ENCODE data around the gene ZBTB42. TPM values are rescaled to one million over a fixed set of nuclear protein-coding genes. Genes with fewer than 3 reads are reported as not detected.
A peak's percentile ranks its signal among the peaks of the same experiment; 100 is the strongest.
"Not testable (repeated sequence)": the region's sequence is repeated elsewhere in the genome, so short reads cannot be mapped to it uniquely, and the experiment has no call there.

Gene ZBTB42
- total and polyA plus RNA-seq, 3 donors from 2014 or later = 6.1 to 8.4 (median 7.1) TPM

- Histone ChIP-seq H3K9me3 (no peaks in the 10 kb centered on the region), H3K4me3 (no peak overlapping the region), H3K27me3 (no peaks in the 10 kb centered on the region), H3K27ac (no peak overlapping the region), H3K36me3 (ENCODE audit: low read depth, missing control alignments) (no peaks in the 10 kb centered on the region), H3K4me1 (no peaks in the 10 kb centered on the region)
- WGBS, 2 donors = 80 to 86% methylated on average over 4 to 6 of the region's 6 CpGs
- no peak for DNase-seq
- intact Hi-C loops (cut with DNase I; ENCODE audit: low total_unique reads) = no loop called here
- no peak for TF ChIP-seq POLR2A (IDR thresholded peaks at IDR 0.05)
- no peak for TF ChIP-seq CTCF (IDR thresholded peaks at IDR 0.05)
These were observed 7.6 kb downstream of the ZBTB42 start for GRCh38 chr14:104808456-104808855.

DNA sequence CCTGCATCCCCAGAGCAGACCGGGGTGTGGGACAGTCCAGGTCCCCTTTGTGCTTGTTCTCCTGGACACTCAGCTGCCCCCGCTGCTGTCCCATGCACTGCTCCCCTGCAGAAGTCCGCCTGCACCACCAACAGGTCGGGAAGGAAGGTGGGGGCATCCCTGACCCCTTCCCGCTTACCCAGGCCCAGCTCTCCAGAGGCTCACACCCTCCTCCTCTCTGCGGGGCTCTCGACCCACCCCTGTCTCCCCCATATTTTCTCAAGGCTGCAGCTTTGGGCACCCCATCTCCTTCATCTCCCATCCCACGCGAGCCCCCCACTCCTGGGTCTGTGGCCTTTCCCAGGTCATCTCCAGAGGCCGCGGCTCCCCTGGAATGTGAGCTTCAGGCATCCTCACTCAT is 9.4 kb downstream of the ZBTB42 start:
- intact Hi-C loops (cut with DNase I; ENCODE audit: low total_unique reads) = no loop called here
- TF ChIP-seq CTCF (IDR thresholded peaks at IDR 0.05) (no peak), POLR2A (IDR thresholded peaks at IDR 0.05) (no peak)
- no peak overlapping the region for H3K27ac ChIP-seq
- no peaks in the 10 kb centered on the region for H3K27me3 ChIP-seq
- no peaks in the 10 kb centered on the region for H3K4me1 ChIP-seq
- no peaks in the 10 kb centered on the region for H3K9me3 ChIP-seq
- H3K4me3 ChIP-seq = no peak overlapping the region
- DNase-seq = no peak
- 93 to 95% methylated on average over 10 to 11 of the region's 11 CpGs for WGBS, 2 donors
- H3K36me3 ChIP-seq (ENCODE audit: low read depth, missing control alignments) = no peaks in the 10 kb centered on the region

GRCh38 chr14:104813286-104813685 is 12.4 kb downstream of the ZBTB42 start:
- TF ChIP-seq CTCF (IDR thresholded peaks at IDR 0.05) (no peak), POLR2A (IDR thresholded peaks at IDR 0.05) (no peak)
- Histone ChIP-seq H3K27me3 (no peaks in the 10 kb centered on the region), H3K4me1 (no peaks in the 10 kb centered on the region), H3K4me3 (no peak overlapping the region), H3K9me3 (no peaks in the 10 kb centered on the region), H3K27ac (no peak overlapping the region), H3K36me3 (ENCODE audit: low read depth, missing control alignments) (no peaks in the 10 kb centered on the region)
- intact Hi-C loops (cut with DNase I; ENCODE audit: low total_unique reads) = no loop called here
- WGBS, 2 donors = 86 to 92% methylated on average over 7 of the region's 7 CpGs
- no peak for DNase-seq

GRCh38 chr14:104814701-104815100 is 13.8 kb downstream of the ZBTB42 start:
- H3K4me1 ChIP-seq; H3K27me3 ChIP-seq; H3K36me3 ChIP-seq (ENCODE audit: low read depth, missing control alignments); H3K9me3 ChIP-seq; H3K27ac ChIP-seq; DNase-seq; H3K4me3 ChIP-seq; intact Hi-C loops (cut with DNase I; ENCODE audit: low total_unique reads): not testable (repeated sequence)
- WGBS, 2 donors = 72 to 74% methylated on average over 15 of the region's 15 CpGs

DNA sequence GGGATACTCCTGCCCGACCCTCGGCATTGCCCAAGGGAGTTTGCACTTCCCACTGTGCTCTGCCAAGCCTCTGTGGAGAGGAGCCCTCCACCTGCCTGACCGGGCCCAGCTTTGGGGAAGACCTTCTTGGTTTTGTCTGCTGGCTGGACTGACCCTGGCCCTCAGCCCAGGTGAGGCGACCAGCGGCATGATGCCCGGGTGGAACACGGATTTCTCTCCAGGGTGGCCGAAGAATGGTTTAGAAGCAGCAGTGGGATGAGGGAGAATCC is 15.6 kb downstream of the ZBTB42 start:
- Histone ChIP-seq H3K4me1 (no peaks in the 10 kb centered on the region), H3K9me3 (no peaks in the 10 kb centered on the region), H3K36me3 (ENCODE audit: low read depth, missing control alignments) (no peaks in the 10 kb centered on the region), H3K27ac (peak overlapping the region; percentile 83 to 95), H3K27me3 (no peaks in the 10 kb centered on the region), H3K4me3 (peak overlapping the region; percentile 81)
- DNase-seq = no peak
- TF ChIP-seq CTCF (IDR thresholded peaks at IDR 0.05) (no peak), POLR2A (IDR thresholded peaks at IDR 0.05) (no peak)
- WGBS, 2 donors = 0 to 2% methylated on average over 7 to 8 of the region's 8 CpGs
- intact Hi-C loops (cut with DNase I; ENCODE audit: low total_unique reads) = no loop called here
